GM18870 (cell line): Measurements from ENCODE around the gene PRSS16.
"Not testable (repeated sequence)": the region's sequence is repeated elsewhere in the genome, so short reads cannot be mapped to it uniquely, and the experiment has no call there.

ENCODE experiments used
- ATAC-seq: cut with Tn5 transposase; IDR thresholded peaks from one replicate; pipeline ENCODE4 v1.9.1; 2021; ENCODE audit warnings: moderate library complexity; ENCODE audit not compliant: unreplicated experiment

PRSS16 gene

DNA sequence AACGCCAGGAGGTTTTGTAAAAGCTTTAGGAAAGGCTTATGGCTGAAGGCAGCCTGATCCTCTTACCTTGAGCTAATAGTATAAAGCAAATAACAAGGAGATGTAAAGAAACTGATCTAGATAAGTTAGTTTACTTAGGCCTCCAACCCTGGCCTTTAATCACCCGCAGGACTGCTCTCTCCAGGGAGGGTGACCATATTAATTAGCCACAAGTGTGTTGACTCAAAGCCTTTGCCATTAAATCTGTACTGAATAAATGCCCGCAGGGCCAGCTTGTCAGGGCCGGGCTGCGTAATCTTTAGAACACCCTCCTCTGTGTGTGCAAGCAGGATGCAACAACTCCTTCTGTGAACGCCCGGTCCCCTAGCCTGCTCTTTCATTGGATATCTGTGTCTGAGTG, 6.1 kb upstream of the PRSS16 start:
- ATAC-seq: no peak

DNA sequence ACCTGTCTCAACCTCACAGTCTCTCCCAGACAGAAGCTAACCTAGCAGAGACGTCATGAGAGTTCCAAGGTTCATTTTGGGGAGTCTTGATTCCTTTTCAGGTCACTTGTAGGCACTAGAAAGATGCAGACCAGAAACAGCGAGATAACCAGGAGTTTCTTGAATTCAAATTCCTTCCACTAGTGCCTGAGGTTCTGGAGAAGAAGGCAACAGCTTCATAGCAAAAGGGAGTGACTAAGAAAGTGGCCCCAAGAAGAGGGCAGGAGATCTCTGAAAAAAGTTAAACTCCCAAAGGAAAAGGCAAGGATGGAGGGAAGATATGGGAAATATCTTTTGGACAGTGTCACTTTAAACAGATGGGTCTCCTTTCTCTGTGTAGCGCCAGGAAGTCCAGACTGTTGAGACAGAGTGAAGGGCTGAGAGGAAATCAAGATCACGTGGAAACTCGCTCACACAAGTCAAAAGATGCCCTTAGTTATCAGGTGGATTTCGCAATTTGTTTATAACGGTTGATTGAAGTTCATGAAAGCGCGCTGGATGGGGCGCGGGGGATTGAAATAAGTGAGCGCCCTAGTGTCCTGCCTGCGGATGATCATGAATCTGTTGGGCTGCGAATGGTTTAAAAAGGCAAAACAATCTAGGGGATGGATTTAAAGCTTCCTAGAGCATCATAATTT, 4.8 kb upstream of the PRSS16 start:
- no peak for ATAC-seq

DNA sequence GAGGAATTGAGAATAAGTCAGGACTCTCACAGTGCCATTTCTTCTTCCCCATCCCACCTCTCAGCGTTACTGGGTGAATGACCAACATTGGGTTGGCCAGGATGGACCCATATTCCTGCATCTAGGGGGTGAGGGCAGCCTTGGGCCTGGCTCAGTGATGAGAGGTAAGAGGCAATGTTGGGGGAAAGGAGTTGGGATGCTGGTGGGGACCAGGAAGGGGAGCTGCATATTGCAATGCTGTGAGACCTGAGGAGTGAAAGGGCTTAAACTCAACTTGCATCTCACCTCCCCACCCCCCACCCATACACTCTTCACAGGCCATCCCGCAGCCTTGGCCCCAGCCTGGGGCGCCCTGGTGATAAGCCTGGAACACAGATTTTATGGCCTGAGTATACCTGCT, 1.3 kb downstream of the PRSS16 start:
- no peak for ATAC-seq

DNA sequence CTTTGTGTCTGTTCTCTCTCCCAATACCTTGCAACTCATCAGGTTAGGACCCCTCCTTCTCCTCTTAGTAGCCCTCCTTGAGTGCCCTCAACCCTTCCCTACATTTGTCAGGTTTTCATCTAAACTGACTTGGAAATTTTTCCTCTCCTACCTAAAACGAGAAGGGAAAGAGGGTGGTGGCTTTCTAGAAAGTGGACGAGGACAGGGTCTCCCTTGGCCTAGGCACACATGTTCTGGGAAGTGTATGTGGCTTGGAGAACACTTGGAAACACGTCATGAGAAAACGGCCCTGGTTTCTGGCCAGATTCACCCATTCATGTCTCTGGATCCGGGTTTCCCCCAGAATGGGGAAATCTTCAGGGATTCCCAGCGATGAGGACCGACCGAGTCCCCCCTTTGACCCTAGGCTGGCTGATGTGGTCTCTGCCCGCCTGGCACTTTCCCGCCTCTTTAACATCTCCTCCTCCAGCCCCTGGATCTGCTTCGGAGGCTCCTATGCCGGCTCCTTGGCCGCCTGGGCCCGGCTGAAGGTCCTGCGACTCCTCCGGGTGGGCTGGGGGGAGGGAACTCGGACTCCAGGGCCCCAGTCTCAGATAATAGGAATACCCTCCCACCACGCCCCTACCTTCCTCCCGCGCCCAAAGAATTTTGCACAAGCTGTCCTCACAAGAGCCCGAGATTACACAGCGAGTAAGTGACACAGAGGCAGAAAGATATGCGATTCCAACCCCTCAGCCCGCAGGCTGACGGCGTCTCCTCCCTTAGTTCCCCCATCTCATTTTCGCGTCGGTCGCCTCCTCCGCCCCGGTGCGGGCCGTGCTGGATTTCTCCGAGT, 3.0 kb downstream of the PRSS16 start:
- no peak for ATAC-seq

DNA sequence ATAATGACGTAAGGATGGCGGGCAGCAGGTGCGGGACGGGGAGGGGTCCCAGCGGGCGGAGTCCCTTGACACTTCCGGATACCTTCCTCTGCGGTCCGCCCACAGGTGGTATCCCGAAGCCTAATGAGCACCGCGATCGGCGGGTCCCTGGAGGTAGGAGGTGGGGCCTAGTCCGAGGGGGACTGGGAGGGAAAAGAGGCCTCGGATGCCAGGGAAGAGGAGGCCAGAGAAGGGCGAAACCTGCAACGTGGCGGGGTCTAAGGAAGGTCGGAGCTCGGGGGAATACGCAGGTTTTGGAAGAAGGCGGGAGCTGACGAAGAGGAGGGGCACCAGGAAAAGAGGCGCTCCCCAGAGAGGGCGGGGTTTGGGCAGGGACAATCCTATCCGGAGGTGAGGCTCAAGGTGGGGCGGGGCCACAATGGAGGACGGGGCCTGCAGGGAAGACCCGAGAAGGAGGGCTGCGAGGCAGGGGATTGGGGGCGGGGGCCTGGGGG, 3.7 kb downstream of the PRSS16 start:
- ATAC-seq: peak; percentile 37

DNA sequence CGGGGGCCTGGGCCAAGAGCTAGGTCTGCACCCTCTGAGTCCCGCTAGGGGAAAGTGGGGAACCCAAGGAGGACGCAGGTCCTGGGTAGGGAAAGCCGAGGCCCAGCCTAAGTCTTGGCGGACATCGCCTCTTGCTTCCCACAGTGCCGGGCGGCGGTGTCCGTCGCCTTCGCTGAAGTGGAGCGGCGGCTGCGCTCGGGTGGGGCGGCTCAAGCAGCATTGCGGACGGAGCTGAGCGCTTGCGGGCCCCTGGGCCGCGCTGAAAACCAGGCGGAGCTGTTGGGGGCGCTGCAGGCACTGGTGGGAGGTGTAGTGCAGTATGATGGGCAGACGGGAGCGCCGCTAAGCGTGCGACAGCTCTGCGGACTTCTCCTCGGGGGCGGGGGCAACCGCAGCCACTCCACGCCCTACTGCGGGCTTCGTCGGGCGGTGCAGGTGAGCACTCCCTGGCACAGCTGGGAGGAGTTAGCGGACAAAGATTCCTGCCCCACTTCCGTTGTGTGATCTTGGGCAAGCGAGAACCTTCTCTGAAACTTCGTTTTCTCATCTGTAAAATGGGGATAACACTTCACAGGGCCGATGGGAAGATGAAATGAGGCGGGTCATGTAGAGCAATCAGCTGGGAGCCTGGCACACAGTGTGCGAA, 4.2 kb downstream of the PRSS16 start:
- peak; percentile 53 for ATAC-seq

DNA sequence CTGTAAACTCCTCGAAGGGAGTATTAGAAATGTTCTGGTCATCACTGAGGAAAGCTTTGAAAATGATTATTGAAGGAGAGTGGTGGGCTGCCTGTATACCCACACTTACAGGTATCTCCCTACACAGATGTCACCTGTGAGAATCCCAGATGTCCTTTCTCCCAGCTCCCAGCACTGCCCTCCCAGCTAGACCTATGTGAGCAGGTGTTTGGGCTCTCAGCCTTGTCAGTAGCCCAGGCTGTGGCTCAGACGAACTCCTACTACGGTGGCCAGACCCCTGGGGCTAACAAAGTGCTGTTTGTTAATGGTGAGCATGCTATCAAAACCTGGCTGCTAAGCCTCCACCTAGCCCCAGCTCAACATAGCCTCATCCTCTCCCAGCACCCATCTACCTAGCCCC, 7.1 kb downstream of the PRSS16 start:
- ATAC-seq: no peak

DNA sequence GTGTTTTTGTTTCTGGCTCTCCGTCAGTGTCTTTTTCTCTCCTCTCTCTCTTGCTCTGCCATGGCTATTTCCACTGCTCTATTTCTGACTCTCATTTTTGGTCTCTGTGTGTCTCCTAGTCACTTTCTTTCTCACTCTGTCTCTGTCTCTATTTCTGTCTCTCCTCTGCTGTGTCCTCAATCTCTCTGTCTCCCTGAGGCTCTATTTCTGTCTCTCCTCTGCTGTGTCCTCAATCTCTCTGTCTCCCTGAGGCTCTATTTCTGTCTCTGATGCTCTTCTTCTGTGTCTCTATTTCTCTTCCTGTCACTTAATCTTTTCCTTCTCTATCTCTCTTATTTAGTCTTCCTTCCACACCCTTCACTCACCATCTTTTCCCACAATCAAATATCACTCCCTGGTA, 8.4 kb downstream of the PRSS16 start:
- no peak for ATAC-seq

DNA sequence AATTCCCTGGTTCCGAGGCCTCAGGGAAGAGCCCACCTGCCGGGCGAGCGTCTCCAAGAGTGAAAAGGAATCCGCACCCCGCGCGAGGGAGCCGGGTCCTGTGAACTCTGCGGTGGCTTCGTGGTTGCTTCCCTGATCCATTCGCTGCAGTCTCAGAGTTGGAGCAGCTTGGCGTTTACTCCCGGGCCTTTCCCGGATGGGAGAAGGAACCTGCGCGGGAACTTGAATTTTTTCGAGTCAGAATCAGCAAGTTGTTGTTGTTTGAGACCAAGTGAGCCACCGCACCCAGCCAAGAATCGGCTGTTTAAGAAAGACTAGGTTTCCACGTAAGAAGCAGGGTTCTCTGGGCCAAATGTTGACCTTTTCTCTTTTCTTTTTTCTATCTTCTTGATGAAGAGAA, 12.9 kb downstream of the PRSS16 start:
- no peak for ATAC-seq

DNA sequence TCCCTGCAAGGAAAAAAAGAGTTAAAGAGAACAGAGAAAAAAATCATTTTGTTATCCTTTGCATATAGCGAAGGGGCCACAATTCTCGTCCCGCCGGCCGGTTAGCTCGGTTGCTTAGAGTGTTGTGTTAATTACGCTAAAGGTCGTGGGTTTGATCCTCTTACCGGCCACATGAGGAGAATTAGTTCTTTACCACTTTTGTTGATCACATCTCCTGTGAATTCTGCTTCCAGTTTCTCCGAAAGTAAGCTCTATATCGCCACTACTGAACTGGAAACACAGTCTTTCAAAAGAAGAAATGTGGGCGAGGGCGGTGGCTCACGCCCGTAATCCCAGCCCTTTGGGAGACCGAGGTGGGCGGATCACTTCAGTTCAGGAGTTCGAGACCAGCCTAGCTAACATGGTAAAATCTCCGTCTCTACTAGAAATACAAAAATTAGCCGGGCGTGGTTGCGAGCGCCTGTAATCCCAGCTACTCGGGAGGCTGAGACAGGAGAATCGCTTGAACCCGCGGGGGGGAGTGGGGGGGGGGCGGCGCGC, 13.4 kb downstream of the PRSS16 start:
- no peak for ATAC-seq

DNA sequence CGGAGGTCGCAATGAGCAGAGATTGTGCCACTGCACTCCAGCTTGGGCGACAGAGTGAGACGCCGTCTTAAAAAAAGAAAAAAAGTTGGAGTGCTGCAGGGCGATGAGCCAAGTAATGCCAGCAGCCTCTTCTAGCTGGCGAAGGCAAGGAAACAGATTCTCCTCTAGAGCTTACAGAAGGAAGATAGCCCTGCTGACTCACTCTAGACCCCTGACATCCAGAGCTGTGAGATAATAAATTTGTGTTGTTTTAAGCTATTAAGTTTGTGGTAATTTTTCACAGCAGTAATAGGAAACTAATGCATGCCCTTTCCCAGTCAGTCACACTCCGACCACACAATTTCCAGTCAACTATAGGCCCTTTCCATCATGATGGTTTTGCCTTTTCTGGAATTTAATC, 16.4 kb downstream of the PRSS16 start:
- ATAC-seq: no peak

DNA sequence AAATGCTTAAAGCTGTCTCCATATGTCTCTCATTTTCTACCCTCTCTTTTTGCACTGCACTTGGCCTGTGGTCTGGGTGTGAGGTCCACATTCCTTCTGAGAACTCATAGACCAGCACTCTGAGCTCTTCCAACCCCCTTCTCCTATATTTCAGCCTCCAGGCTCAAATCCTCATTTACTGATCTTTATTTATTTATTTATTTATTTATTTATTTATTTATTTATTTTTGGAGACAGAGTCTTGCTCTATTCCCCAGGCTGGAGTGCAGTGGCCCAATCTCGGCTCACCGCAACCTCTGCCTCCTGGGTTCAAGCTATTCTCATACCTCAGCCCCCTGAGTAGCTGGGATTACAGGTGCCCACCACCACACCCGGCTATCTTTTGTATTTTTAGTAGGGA, 19.5 kb downstream of the PRSS16 start:
- ATAC-seq: not testable (repeated sequence)

DNA sequence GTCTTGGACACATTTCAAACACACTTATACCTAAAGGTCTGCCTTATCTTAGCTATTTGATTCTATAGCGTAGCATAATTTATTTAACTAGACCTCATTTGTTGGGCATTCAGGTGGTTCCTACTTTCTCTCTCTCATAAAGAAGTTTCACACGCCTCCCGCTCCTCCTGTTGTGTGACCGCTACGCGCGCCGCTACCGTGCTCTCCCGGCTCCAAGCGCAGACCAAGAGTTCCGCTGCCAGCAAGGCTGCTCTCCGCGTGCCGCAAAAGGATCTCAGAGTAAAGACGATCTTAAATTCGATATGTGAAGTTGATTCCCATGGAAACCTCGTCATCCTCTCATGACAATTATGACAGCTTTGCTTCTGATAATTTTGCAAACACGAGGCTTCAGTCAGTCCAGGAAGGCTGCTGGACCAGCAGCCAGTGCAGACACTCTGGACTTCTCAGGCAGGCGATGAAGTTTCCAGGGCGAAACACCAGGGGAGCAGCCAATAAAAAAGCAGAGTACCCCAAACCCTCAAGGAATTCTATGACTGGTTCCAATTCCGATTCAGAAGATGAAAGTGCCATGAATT, 20.4 kb downstream of the PRSS16 start:
- ATAC-seq: no peak

DNA sequence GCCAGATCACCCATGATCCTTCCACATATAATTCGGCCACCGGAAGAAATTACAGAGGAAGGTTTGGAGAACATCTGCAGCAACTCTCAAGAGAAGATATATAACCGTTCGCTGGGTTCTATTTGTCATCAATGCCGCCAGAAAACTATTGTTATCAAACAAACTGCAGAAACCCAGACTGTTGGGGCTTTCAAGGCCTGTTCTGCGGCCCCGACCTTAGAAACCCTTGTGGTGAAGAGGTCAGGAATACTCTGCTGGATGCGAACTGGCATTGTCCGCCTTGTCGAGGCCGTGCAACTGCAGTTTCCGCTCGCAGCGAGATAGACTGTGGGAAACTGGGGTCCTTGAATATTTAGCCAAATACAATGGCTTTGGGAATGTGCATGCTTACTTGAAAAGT, 21.3 kb downstream of the PRSS16 start:
- ATAC-seq: no peak

DNA sequence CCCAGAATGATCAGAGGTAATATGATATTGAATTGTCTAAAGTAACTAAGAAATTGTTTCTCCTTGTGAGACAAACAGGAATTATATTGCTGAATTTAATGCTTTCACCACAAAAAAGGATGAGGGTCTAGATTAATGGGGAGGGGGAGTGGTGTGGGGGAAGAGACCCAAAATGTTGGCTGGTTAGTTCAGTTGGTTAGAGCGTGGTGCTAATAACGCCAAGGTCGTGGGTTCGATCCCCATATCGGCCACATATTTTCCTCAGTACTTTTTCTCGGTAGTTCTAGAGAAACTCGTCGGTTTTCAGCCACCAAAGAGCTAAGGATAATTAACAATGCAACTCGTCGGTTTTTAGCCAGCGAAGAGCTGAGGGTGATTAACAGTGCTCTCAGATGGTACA, 26.3 kb downstream of the PRSS16 start:
- ATAC-seq: no peak

DNA sequence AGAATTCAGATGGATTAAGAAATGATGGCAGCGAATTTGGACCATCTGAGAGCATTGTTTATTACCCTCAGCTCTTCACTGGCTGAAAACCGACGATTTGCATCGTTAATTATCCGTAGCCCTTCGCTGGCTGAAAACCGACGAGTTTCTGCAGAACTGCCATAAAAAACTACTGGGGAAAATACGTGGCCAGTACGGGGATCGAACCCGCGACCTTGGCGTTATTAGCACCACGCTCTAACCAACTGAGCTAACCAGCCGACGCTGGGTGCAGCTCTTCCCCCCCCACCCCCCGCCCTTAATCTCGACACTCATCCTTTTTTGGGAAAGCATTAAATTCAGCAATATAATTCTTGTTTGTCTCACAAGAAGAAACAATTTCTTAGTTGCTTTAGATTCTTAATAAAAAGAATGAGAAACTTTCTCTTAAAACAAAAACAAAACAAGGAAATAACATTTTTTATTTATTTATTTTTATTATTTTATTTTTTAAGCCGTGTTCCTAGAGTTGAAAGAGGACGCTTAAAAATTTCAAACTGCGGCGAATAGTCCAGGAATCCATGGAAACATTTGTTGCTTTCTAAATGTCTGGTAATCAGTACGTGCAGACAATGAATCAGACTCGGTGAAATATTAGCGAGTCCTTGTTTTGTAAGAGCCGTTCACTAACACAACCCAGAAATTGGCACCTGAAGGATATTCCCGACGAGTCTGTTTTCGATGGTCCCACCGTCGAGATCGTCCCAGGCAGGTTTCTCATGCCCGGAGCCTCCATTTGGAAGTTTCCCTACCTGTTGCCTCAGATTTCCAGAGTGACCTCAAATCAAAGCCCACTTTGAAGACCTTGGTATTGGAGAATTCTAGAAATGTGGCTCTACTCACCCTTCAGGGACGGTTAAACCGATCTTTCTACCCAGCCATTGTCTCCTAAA, 27.8 kb downstream of the PRSS16 start:
- no peak for ATAC-seq

DNA sequence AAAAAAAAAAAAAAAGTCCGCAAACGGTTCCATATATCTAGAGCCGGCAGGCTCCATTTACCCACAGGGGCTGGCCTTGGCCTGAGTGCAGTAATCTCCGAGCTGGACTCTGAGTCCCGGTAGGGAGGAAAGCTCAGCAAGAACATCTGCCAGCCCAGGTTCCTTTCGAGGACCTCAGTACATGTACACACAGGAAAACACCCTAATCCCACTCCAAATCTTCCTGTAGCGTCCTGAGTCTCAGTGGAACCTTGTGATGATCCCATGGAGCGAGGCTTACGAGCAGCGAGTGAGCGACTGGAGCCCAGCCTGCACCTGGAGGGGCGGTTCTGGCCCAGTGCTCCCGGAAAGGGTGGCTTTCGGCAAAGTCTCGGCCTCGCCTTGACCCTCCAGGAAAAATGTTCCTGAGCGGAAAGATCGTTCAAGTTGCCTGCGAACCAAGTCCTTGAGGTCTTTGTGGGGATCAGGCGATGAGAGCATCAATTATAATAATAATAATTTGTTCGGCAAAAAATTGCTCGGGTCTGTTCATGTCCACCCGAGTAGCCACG, 32.1 kb downstream of the PRSS16 start:
- no peak for ATAC-seq

DNA sequence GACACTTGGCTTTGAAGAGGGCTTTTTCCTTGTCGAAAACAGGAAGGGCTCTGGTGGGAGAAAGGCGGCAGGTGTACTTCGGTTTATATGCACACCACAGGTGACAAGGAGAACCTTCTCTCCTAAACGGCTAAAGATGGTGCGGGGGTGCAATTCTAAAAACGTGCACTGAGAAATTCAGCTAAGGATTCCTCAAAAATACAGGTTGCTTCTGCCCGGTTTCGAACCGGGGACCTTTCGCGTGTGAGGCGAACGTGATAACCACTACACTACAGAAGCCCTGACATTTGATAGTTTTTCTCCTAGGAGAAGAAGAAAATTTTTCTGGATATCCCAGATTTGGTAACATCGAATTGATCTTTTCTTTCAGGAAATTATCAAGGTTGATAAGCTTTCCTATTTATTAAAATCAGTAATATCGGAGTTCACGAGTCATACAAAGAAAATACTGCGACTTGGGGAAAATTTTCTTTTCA, 32.6 kb downstream of the PRSS16 start:
- no peak for ATAC-seq

DNA sequence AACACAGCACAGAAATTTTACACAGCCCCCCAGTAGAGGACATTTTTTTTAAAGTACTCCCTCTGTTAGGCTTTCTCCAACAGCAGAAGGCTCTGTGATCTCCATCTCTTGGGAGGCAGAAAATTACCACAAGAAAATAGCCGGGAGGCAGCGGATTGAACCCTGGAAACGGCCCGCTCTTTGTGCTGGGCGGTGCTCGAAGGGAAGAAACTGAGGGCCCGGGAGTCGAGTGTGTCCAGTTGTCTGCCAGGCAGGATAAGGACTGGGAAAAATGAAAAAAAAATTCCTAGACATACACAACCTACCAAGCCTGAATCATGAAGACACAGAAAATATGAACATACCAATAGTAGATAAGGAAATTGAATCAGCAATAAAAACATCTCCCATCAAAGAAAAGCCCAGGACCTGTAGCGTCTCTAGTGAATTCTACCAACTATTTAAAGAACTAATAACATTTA, 33.1 kb downstream of the PRSS16 start:
- ATAC-seq: no peak

DNA sequence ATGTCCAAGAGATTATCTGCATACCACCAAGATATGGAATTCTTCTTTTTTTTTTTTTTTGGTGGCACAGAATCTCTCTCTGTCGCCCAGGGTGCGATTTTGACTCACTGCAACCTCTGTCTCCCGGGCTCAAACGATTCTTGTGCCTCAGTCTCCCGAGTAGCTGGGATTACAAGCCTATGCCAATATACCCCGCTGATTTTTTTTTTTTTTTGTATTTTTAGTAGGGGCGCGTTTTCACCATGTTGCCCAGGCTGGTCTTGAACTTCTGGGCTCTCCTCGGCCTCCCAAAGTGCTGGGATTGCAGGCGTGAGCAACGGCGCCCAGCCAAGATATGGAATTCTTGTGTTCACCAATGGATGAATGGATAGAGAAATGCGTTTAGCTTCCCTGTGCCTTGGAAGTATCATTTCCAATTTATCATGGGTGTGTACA, 33.6 kb downstream of the PRSS16 start:
- ATAC-seq: no peak
